Coronary artery (tissue), 2 donors: ENCODE data around the gene ELAVL2.

Source experiments
- DNase-seq: peaks from one replicate; pipeline ENCODE4 v3.0.0-alpha.2; 2017; ENCODE audit warnings: low spot score
- H3K27ac ChIP-seq, 2 donors: fragments of 200-600 bp; sonication (generic); one replicate each; pipeline ENCODE4 v1.5.1; 2016 to 2019
- H3K4me3 ChIP-seq: fragments of 200-600 bp; sonication (generic); 2 replicates; pipeline ENCODE4 v1.5.1; 2016; ENCODE audit warnings: mild to moderate bottlenecking, moderate library complexity
- TF ChIP-seq, protein P1 (sequence below): fragments of 200-600 bp; sonication (generic); IDR thresholded peaks from one replicate; pipeline ENCODE4 v1.5.1; 2019; ENCODE audit warnings: antibody characterized with exemption

ELAVL2 gene

DNA sequence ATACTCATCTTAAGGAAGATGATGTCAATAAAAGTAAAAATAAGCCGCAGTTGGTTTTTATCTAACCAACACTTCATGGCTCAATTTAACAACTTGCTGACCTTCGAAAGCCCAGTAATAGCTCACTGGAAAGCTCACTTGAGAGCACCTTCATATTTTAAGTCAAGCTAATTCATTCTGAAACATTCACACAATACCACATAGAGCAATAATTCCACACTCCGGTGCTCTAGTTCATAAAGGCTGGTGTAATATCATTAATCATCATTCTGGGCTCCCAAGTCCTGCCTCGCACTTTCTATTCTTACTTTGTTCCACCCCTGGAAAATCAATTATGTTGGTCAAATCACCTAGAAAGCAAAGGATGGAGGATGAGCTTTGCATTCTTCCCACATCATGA, 74.4 kb downstream of the ELAVL2 start:
- TF ChIP-seq, protein P1, sequence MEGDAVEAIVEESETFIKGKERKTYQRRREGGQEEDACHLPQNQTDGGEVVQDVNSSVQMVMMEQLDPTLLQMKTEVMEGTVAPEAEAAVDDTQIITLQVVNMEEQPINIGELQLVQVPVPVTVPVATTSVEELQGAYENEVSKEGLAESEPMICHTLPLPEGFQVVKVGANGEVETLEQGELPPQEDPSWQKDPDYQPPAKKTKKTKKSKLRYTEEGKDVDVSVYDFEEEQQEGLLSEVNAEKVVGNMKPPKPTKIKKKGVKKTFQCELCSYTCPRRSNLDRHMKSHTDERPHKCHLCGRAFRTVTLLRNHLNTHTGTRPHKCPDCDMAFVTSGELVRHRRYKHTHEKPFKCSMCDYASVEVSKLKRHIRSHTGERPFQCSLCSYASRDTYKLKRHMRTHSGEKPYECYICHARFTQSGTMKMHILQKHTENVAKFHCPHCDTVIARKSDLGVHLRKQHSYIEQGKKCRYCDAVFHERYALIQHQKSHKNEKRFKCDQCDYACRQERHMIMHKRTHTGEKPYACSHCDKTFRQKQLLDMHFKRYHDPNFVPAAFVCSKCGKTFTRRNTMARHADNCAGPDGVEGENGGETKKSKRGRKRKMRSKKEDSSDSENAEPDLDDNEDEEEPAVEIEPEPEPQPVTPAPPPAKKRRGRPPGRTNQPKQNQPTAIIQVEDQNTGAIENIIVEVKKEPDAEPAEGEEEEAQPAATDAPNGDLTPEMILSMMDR, result no peak
- H3K4me3 ChIP-seq, result no peak overlapping the region
- DNase-seq, result no peak
- H3K27ac ChIP-seq, result no peak overlapping the region

DNA sequence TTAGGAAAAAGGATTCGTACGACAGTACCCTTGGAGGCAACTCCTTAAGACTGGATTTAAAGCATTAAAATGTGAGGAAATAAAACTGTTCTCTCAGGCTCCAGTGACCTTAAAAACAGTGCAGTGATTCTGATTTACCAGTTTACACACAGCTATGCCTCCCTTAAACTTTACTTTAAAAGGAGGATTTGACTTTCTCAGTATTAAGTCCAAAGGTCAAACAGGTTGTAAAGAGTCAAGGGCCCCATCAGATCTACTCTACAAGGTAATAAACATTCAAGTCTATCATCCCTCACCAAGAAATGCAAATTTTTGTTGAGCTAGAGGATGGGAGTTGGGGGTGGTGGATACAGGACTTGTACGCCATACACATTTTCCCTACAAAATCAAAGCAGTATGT, 75.2 kb downstream of the ELAVL2 start:
- TF ChIP-seq, protein P1, result no peak
- H3K4me3 ChIP-seq, result no peak overlapping the region
- DNase-seq, result no peak
- H3K27ac ChIP-seq, result no peak overlapping the region

DNA sequence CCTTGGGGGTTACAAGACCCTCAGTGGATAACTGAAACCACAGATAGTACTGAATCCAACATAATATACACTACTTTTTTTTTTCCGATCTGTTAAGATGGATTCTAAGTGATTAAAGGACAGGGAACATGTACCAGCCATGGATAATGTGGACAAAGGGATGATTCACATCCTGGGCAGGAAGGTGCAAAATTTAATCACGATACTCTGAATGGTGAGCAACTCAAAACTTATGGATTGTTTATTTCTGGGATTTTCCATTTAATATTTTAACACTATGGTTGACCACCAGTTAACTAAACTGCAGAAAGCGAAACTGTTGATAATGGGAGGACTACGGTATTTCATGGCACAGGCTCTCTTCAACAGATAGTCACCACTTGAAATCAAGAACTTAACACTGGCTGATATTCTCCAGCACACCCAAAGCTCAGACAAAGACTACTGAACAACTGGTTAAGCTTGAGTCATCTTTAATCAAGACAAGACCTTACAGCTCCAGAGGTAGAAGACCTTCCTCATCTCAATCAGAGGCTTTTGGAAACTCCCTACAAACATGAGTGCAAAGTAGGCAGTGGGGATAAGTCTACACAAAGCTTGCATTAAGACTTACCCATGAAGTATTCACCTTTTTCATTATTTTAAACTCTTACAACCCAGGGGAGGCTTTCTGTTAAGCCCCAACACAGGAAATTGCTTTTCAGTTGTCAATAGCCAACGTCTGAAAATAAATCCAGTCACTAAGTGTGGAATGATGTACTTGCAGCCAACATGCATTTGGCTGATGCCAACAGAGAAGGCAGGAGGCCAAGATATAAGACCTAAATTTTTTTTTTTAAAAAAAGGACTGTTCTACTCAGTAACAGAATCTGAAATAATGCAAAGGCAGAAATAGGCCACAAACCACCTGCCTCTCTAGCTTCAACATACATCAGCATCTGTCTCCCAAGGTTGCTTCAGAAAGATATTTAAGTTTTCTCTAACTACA, 78.7 kb downstream of the ELAVL2 start:
- TF ChIP-seq, protein P1, result no peak
- no peak for DNase-seq
- H3K27ac ChIP-seq, result no peak overlapping the region

DNA sequence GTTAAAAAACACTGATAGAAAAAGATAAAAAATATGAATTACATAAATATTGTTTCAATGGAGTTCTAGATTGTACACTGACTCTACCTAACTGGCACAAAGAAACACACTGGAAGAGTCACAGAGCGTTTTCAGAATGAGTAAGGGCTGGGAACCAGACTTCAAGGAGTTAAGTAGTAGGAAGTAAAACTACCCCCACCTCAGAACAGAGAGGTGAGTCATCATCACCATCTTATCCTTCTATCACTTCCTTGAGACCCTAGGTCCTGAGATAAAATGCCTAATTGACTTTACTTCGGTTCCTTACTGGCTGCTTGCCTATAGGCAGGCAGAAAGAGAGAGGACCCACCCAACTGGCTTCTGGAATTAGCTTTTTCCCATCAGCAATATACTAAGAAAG, 79.7 kb downstream of the ELAVL2 start:
- no peak overlapping the region for H3K4me3 ChIP-seq

More for the DNA sequence above, 78.7 kb downstream of the ELAVL2 start:
- no peak overlapping the region for H3K4me3 ChIP-seq

DNA sequence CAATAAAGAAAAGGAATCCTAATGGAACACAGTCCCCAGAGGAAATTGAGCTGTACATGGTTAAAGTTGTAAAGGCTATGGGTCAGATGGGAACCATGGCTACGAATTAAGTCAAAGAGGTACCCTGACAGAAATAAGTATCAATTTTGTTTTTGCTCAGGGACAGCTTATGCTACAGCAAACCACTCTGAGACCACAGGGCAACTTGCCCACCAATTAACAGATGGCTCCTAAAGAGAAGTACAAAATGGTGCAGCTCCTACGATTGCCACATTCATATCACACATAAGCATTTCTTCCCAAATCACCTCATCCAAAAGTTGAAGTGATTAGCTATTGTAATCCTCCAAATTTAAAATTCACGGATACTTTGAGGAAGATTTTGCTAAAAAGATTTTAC, 83.0 kb downstream of the ELAVL2 start:
- Histone ChIP-seq H3K4me3 (no peak overlapping the region), H3K27ac (no peak overlapping the region)
- DNase-seq, result no peak
- TF ChIP-seq, protein P1, result no peak

More for the DNA sequence above, 79.7 kb downstream of the ELAVL2 start:
- no peak overlapping the region for H3K27ac ChIP-seq
- DNase-seq, result no peak
- TF ChIP-seq, protein P1, result no peak

DNA sequence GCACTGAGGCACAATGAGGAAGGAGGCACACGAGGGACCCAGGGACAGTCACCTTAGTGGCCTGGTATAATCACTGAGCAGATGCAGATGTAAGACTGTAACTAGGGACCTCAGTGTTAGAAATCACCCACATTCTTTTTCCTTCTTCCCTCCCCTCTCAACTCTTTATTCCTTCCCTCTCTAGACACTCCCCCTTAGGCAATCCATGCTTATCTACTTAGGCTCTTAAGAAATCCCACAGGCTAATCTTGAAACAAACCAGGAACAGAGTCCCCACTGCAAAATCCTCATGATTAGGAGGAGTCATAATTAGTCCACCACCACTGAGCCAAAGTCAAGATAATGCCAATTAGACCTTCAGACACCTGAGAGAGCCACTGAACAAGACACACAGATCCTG, 84.7 kb downstream of the ELAVL2 start:
- DNase-seq, result no peak
- TF ChIP-seq, protein P1, result no peak

DNA sequence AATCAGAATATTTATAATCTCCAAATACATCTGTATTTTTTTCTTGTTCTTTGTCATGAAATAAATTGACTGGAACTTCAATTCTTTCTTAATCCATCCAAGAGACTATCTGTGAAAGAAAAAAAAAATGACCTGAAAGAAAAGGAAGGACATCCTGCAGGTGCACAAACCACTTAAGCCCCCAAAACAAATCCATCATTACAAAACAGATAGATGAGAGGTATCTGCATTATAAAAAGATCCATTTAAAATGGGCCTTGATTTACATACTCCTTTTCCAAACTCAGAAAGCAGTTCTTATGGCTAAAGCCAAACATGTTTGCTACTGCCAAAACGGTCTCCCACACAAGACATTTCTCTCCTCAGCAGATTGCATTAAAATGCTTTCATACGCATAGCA, 85.5 kb downstream of the ELAVL2 start:
- TF ChIP-seq, protein P1, result no peak
- no peak for DNase-seq

More for the DNA sequence above, 84.7 kb downstream of the ELAVL2 start:
- Histone ChIP-seq H3K27ac (no peak overlapping the region), H3K4me3 (no peak overlapping the region)

More for the DNA sequence above, 85.5 kb downstream of the ELAVL2 start:
- Histone ChIP-seq H3K27ac (no peak overlapping the region), H3K4me3 (no peak overlapping the region)
